GM18861 (cell line): ENCODE data around the gene CSRP3.

ENCODE experiments used
- ATAC-seq: cut with Tn5 transposase; IDR thresholded peaks from one replicate; pipeline ENCODE4 v1.9.1; 2021; ENCODE audit not compliant: unreplicated experiment

The CSRP3 gene

DNA sequence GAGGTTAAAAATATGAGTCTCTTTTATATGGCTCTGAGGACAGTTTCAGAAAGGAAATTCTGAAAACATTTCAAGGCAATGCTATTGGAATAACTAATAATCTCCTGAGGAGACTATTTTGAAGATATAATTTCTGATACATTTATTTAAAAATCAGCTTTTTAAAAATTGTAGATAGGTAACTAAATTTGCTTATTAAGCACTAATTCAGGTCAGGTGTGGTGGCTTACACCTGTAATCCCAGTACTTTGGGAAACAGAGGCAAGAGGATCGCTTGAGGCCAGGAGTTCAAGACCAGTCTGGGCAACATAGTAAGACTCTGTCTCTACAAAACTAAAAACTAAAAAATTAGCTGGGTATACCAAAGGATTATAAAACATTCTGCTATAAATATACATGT lies 67.8 kb downstream of the CSRP3 start:
- no peak for ATAC-seq
